ENCODE measurements around the gene GIMD1. TPM values are rescaled to one million over a fixed set of nuclear protein-coding genes. Genes with fewer than 3 reads are reported as not detected.

GIMD1 gene
- total RNA-seq, 4 donors from 2014 or later: not detected

DNA sequence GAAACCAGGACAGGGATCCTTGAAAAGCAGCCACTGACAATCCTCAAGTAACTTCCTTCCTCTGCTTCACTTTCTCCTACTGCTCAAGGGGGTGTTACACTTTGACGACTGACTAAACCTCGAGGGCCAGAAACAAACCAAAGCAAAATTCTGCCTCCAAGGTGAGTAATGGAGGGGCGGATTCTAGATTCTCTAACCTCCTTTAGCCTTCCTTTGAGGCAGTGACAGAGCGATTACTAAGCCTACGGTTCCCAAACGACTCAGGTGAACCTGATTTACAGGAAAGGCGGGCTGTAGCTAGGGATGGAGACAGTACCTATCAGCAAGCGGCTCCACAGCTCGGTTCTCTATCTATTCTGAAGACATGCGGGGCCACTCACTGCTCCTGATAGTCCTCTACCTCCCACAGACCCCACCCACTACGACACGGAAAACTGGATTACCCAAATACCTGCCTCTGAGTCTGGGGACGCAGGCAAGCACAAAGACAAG lies 53.1 kb downstream of the GIMD1 start:
- intact Hi-C loops (cut with DNase I; ENCODE audit: low total_unique reads): no loop called here
- no peaks in the 10 kb centered on the region for H3K36me3 ChIP-seq
- H3K4me1 ChIP-seq: peaks cover 9 to 15% of the 10 kb centered on the region in 2 donors
- peak overlapping the region; percentile 91 to 92 for H3K27ac ChIP-seq
- no peaks in the 10 kb centered on the region for H3K9me3 ChIP-seq
- H3K4me3 ChIP-seq: peak overlapping the region; percentile 77 to 90
- no peaks in the 10 kb centered on the region for H3K27me3 ChIP-seq
- DNase-seq: no peak
- TF ChIP-seq, protein P1, sequence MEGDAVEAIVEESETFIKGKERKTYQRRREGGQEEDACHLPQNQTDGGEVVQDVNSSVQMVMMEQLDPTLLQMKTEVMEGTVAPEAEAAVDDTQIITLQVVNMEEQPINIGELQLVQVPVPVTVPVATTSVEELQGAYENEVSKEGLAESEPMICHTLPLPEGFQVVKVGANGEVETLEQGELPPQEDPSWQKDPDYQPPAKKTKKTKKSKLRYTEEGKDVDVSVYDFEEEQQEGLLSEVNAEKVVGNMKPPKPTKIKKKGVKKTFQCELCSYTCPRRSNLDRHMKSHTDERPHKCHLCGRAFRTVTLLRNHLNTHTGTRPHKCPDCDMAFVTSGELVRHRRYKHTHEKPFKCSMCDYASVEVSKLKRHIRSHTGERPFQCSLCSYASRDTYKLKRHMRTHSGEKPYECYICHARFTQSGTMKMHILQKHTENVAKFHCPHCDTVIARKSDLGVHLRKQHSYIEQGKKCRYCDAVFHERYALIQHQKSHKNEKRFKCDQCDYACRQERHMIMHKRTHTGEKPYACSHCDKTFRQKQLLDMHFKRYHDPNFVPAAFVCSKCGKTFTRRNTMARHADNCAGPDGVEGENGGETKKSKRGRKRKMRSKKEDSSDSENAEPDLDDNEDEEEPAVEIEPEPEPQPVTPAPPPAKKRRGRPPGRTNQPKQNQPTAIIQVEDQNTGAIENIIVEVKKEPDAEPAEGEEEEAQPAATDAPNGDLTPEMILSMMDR (IDR thresholded peaks at IDR 0.05): no peak
- no peak for TF ChIP-seq POLR2A (IDR thresholded peaks at IDR 0.05)

DNA sequence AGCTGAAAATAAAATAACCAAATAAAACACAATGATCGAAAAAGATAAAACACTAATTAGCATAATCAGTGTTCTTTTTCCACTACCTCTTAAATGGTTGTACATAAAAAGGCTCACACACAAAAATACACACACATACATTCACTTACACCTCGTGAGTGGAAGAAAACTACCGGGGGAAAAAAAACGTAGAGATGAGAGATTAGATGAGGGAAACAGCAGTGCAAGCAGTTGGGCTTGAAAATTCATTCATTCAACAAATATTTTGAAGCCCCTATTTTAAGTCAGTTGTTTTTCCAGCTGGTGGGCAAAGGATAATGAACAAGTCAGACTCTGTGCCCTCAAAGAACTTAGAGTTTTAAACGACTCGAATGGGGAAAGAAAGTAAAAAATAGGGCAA lies 53.6 kb downstream of the GIMD1 start:
- peak overlapping the region; percentile 77 to 90 for H3K4me3 ChIP-seq
- no peaks in the 10 kb centered on the region for H3K9me3 ChIP-seq
- H3K4me1 ChIP-seq: peaks cover 9 to 15% of the 10 kb centered on the region in 2 donors
- DNase-seq: no peak
- H3K27me3 ChIP-seq: no peaks in the 10 kb centered on the region
- peak overlapping the region in 1 of 2 donors; percentile 91 for H3K27ac ChIP-seq
- H3K36me3 ChIP-seq: no peaks in the 10 kb centered on the region
- TF ChIP-seq, protein P1 (IDR thresholded peaks at IDR 0.05): no peak
- TF ChIP-seq POLR2A (IDR thresholded peaks at IDR 0.05): no peak
- intact Hi-C loops (cut with DNase I; ENCODE audit: low total_unique reads): no loop called here

DNA sequence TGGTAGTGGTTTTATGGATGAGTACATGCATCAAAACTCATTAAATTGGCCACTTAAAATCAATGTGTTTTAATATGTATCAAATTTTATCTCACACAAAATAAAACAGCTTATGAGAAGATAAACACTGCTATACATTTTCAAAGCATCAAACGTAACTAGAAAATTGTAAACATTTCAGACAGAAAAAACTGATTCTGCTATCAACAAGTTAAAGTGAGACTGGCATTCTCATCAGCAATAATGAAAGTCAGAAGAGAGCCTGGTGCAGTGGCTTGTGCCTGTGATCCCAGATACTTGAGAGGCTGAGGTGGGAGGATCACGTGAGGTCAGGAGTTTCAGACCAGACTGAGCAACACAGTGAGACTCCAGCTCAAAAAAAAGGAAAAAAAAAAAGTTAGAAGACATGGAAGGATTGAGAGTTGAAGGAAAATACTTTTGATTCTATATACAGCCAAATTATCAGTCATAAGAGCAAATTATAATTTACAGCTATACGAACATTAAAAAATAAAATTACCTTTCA lies 55.5 kb downstream of the GIMD1 start:
- intact Hi-C loops (cut with DNase I; ENCODE audit: low total_unique reads): no loop called here

DNA sequence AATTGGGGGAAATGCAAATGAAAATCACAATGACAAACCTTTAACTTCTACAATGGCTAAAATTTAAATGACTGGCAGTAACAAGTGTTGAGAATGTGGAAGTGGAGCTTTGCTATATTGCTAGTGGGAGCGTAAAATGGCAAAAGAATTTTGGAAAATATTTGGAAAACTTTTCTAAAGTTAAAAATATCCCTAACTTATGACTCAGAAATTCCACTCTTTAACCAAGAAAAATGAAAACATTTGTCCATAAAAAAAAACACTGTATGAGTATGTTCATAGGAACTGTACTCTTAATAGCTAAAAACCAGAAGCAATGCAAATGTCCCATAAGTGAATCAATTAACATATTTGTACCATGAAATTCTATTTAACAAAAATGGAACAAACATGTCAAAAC lies 56.2 kb downstream of the GIMD1 start:
- H3K4me1 ChIP-seq: peaks cover 2 to 4% of the 10 kb centered on the region in 2 donors
- intact Hi-C loops (cut with DNase I; ENCODE audit: low total_unique reads): no loop called here
- H3K27me3 ChIP-seq: no peaks in the 10 kb centered on the region
- H3K9me3 ChIP-seq: no peaks in the 10 kb centered on the region
- no peak overlapping the region for H3K27ac ChIP-seq
- no peak for DNase-seq
- TF ChIP-seq, protein P1 (IDR thresholded peaks at IDR 0.05): no peak
- TF ChIP-seq POLR2A (IDR thresholded peaks at IDR 0.05): no peak
- no peak overlapping the region for H3K4me3 ChIP-seq
- H3K36me3 ChIP-seq: no peaks in the 10 kb centered on the region

More for the DNA sequence above, 55.5 kb downstream of the GIMD1 start:
- no peaks in the 10 kb centered on the region for H3K36me3 ChIP-seq
- no peaks in the 10 kb centered on the region for H3K27me3 ChIP-seq
- TF ChIP-seq, protein P1 (IDR thresholded peaks at IDR 0.05): no peak
- no peak for TF ChIP-seq POLR2A (IDR thresholded peaks at IDR 0.05)
- peaks cover 5 to 9% of the 10 kb centered on the region in 2 donors for H3K4me1 ChIP-seq
- DNase-seq: no peak
- no peak overlapping the region for H3K27ac ChIP-seq
- no peaks in the 10 kb centered on the region for H3K9me3 ChIP-seq
- H3K4me3 ChIP-seq: no peak overlapping the region

Other genes with a start within 250 kb of the GIMD1 start
- gene TBCK, start 52.6 kb downstream of the GIMD1 start, total RNA-seq: 10 to 100 TPM; 37.4 to 97.1 (median 48.3) TPM
- 10 to 100 TPM; 15.1 to 42.4 (median 29.3) TPM for gene AIMP1, start 52.2 kb downstream of the GIMD1 start, total RNA-seq